GM20431 (cell line): ENCODE data around the gene CD160.

Source experiments
- in situ Hi-C: fragments of 300-500 bp; cut with MseI, MboI; formaldehyde crosslinking; loops from one replicate; pipeline ENCODE4 v1.15.0; 2020; ENCODE audit warnings: low sequenced_read_pairs; ENCODE audit not compliant: unreplicated experiment

The CD160 gene

GRCh38 chr1:145782272-145783099, 63.2 kb downstream of the CD160 start:
- in situ Hi-C loops = no loop called here

- in situ Hi-C loops = no loop called here
Observed at GRCh38 chr1:145784409-145784808, 65.1 kb downstream of the CD160 start.

GRCh38 chr1:145785547-145785946, 66.2 kb downstream of the CD160 start:
- in situ Hi-C loops = no loop called here

- in situ Hi-C loops = no loop called here
Observed at GRCh38 chr1:145786271-145786670, 67.0 kb downstream of the CD160 start.

- in situ Hi-C loops = no loop called here
Observed at GRCh38 chr1:145788580-145788979, 69.3 kb downstream of the CD160 start.
